Common myeloid progenitor, CD34-positive (primary cell): ENCODE results near the gene DPF3.

ENCODE experiments used
- CTCF ChIA-PET: fragments of 350-600 bp; sonication (Branson Sonifier 250); formaldehyde crosslinking; loops from one replicate; lab custom pipeline; 2021; ENCODE audit warnings: antibody characterized with exemption; lab: Charles Lee
- POLR2A ChIA-PET: fragments of 350-600 bp; sonication (Branson Sonifier 250); formaldehyde crosslinking; loops from one replicate; lab custom pipeline; 2021; ENCODE audit warnings: antibody characterized with exemption; lab: Charles Lee
- DNase-seq, 3 donors: peaks; one replicate each; pipeline versions ENCODE4 v3.0.0 to v3.0.0-alpha.2; 2013
- H3K27ac ChIP-seq, 2 experiments: 1 replicate in 1 of 2; 2 replicates in 1 of 2; pipeline ENCODE4 v1.7.0; 2013; ENCODE audit warnings: inconsistent platforms in 2 of 2, low read length in 2 of 2, mild to moderate bottlenecking in 2 of 2, low read depth in 1 of 2, moderate library complexity in 1 of 2; ENCODE audit not compliant: severe bottlenecking in 2 of 2, insufficient read depth in 1 of 2, poor library complexity in 1 of 2
- H3K27me3 ChIP-seq, 5 experiments: replicated peaks in 2 of 5; 1 replicate in 3 of 5; 2 replicates in 2 of 5; pipeline versions ENCODE4 v1.6.1 to v1.7.0; 2013; ENCODE audit warnings: low read length in 4 of 5, mild to moderate bottlenecking in 2 of 5, moderate library complexity in 2 of 5, inconsistent platforms in 1 of 5; ENCODE audit not compliant: insufficient read depth in 5 of 5, control insufficient read depth in 4 of 5
- H3K36me3 ChIP-seq, 4 experiments: 1 replicate in 2 of 4; 2 replicates in 2 of 4; pipeline versions ENCODE4 v1.6.1 to v1.7.0; 2013; ENCODE audit warnings: low read length in 3 of 4, control low read depth in 1 of 4, mild to moderate bottlenecking in 1 of 4; ENCODE audit not compliant: control insufficient read depth in 4 of 4, insufficient read depth in 4 of 4
- H3K4me1 ChIP-seq, 4 experiments: 1 replicate in 3 of 4; 2 replicates in 1 of 4; pipeline versions ENCODE4 v1.6.1 to v1.7.1; 2013; ENCODE audit warnings: low read length in 3 of 4, mild to moderate bottlenecking in 3 of 4, control low read depth in 1 of 4, inconsistent platforms in 1 of 4, moderate library complexity in 1 of 4; ENCODE audit not compliant: control insufficient read depth in 4 of 4, insufficient read depth in 4 of 4; ENCODE audit errors: control extremely low read depth in 1 of 4
- H3K4me3 ChIP-seq, 7 experiments: 1 replicate in 4 of 7; 2 replicates in 3 of 7; pipeline versions ENCODE4 v1.5.1 to v1.7.0; 2013; ENCODE audit warnings: mild to moderate bottlenecking in 7 of 7, low read length in 6 of 7, moderate library complexity in 6 of 7, inconsistent platforms in 2 of 7, low read depth in 2 of 7, control low read depth in 1 of 7; ENCODE audit not compliant: insufficient read depth in 4 of 7, control insufficient read depth in 1 of 7; ENCODE audit errors: extremely low read depth in 1 of 7
- H3K9me3 ChIP-seq, 5 experiments: 1 replicate in 4 of 5; 2 replicates in 1 of 5; pipeline versions ENCODE4 v1.6.1 to v1.7.1; 2013; ENCODE audit warnings: low read length in 4 of 5, mild to moderate bottlenecking in 2 of 5, inconsistent platforms in 1 of 5, low read depth in 1 of 5, moderate library complexity in 1 of 5; ENCODE audit not compliant: control insufficient read depth in 4 of 5, insufficient read depth in 2 of 5; ENCODE audit errors: control extremely low read depth in 1 of 5
- whole genome bisulfite sequencing: methylation state at CpG from one replicate; pipeline ENCODE4 v1.1.5; 2013; ENCODE audit not compliant: insufficient coverage; 5-methylcytosine and 5-hydroxymethylcytosine counted together

The DPF3 gene

DNA sequence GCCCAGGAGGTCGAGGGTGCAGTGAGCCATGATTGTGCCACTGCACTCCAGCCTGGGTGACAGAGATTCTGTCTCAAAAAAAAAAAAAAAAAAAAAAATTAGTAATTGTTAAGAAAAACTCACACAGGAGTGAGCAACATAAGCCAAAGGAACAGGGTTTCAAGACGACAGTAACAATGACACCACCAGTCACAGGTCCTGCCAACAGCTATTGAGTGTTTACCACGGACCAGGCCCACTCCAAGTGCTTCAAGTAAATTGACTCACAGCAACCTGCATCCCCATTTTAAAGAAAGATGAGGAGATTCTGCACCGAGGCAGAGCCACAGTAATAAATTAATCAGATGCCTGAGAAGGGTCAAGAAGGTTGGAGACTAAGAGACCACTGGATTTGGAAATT lies 194.5 kb downstream of the DPF3 start:
- H3K27ac ChIP-seq = no peak overlapping the region
- POLR2A ChIA-PET = no interaction called here
- no peaks in the 10 kb centered on the region for H3K9me3 ChIP-seq
- H3K27me3 ChIP-seq = peaks cover 0 to 2% (median 0%) of the 10 kb centered on the region in 5 experiments
- WGBS = 33% methylated on average over 3 of the region's 4 CpGs
- H3K36me3 ChIP-seq = no peaks in the 10 kb centered on the region
- DNase-seq = no peak
- CTCF ChIA-PET = interaction anchor here (1.0 to 1.2 kb wide), 2 partner anchors 21 to 186 kb away, joined by 3 read pairs; no protein-coding TSS in a partner anchor
- no peak overlapping the region for H3K4me3 ChIP-seq
- H3K4me1 ChIP-seq = peaks cover 0 to 25% (median 5%) of the 10 kb centered on the region in 4 experiments

GRCh38 chr14:72692696-72693095 lies 201.2 kb downstream of the DPF3 start:
- Histone ChIP-seq H3K27ac (no peak overlapping the region), H3K27me3 (peaks cover 0 to 15% (median 2%) of the 10 kb centered on the region in 5 experiments), H3K36me3 (no peaks in the 10 kb centered on the region), H3K4me3 (no peak overlapping the region), H3K9me3 (peaks cover 0 to 5% (median 0%) of the 10 kb centered on the region in 5 experiments), H3K4me1 (peaks cover 0 to 3% (median 0%) of the 10 kb centered on the region in 4 experiments)
- ChIA-PET CTCF (interaction anchor here (1.2 to 1.3 kb wide), 2 partner anchors 12 to 245 kb away, joined by 3 to 5 read pairs; no protein-coding TSS in a partner anchor), POLR2A (no interaction called here)
- WGBS = no CpG with 5 or more reads among the region's 3 CpGs
- DNase-seq = peak in 2 of 3 donors; percentile 56 to 67

- Histone ChIP-seq H3K4me3 (no peak overlapping the region), H3K27ac (no peak overlapping the region), H3K27me3 (peaks cover 0 to 28% (median 7%) of the 10 kb centered on the region in 5 experiments), H3K9me3 (peaks cover 0 to 5% (median 0%) of the 10 kb centered on the region in 5 experiments), H3K36me3 (no peaks in the 10 kb centered on the region), H3K4me1 (peaks cover 0 to 3% (median 0%) of the 10 kb centered on the region in 4 experiments)
- 97% methylated on average over 7 of the region's 14 CpGs for WGBS
- CTCF ChIA-PET = no interaction called here
- no peak for DNase-seq
- POLR2A ChIA-PET = no interaction called here
These were observed 203.6 kb downstream of the DPF3 start for GRCh38 chr14:72690324-72690723.

DNA sequence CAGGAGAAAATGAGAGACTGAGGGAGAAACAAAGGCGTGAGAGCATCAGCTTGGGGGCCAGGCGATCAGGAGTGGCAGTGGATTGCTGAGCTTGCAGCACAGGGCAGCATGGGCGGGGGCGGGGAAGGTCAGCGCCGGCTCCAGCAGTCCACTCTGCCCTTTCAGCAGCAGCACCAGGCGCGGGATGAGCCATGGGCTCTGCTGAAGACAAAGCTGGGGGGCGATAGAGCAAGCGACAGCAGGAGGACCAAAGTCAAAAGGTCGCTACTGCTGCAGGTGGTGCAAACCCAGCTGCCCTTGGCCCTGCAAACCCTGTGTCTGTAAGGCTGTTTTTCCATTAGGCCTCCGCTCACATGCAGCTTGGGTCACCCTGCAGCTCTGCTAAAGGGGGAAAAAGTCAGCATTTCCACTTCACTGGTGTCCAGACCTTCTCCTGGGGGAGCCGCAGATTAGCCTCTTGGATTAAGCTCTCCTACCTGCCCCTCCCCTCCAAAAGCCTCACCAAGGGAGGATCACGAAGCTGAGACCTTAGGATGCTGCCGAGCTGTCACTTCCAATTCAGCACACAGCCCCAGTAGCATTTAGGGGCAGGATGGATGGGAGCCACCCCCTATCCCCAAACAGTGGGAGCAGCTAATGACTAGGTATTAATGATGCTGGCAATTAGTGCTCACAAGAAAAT lies 204.8 kb downstream of the DPF3 start:
- no peaks in the 10 kb centered on the region for H3K36me3 ChIP-seq
- no peak for DNase-seq
- peaks cover 0 to 3% (median 0%) of the 10 kb centered on the region in 4 experiments for H3K4me1 ChIP-seq
- H3K4me3 ChIP-seq = no peak overlapping the region
- peaks cover 0 to 5% (median 0%) of the 10 kb centered on the region in 5 experiments for H3K9me3 ChIP-seq
- WGBS = 96% methylated on average over 14 of the region's 15 CpGs
- ChIA-PET CTCF (interaction anchor here (1.2 to 1.5 kb wide), 2 partner anchors 11 to 26 kb away, joined by 3 to 4 read pairs; no protein-coding TSS in a partner anchor), POLR2A (no interaction called here)
- H3K27me3 ChIP-seq = peaks cover 0 to 28% (median 9%) of the 10 kb centered on the region in 5 experiments
- H3K27ac ChIP-seq = no peak overlapping the region

- ChIA-PET CTCF (no interaction called here), POLR2A (no interaction called here)
- no peak for DNase-seq
- Histone ChIP-seq H3K27ac (no peak overlapping the region), H3K27me3 (peaks cover 0 to 33% (median 9%) of the 10 kb centered on the region in 5 experiments), H3K4me1 (no peaks in the 10 kb centered on the region), H3K9me3 (peaks cover 0 to 3% (median 0%) of the 10 kb centered on the region in 5 experiments), H3K4me3 (no peak overlapping the region), H3K36me3 (no peaks in the 10 kb centered on the region)
- WGBS = 67% methylated on average over 1 of the region's 2 CpGs
These were observed 207.1 kb downstream of the DPF3 start for GRCh38 chr14:72686832-72687231.

DNA sequence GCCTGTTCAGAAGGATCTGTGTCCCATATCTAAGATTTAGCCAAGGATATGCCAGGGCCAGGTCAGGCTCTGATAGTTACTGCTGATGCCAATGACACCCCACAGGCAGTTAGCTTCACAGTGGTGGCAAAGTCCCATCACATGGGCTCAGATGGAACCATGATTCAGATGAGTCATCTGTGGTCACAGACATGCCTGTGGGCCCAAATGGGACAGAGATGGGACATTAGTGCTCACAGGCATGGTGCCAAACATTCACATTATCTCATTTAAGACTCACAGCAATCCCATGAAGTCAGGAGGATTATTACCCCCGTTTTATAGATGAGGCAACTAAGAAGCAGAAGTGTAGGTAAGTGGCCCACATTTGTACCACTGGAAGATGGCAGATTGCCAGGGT lies 207.8 kb downstream of the DPF3 start:
- CTCF ChIA-PET = no interaction called here
- no peak overlapping the region for H3K4me3 ChIP-seq
- peaks cover 0 to 33% (median 9%) of the 10 kb centered on the region in 5 experiments for H3K27me3 ChIP-seq
- POLR2A ChIA-PET = no interaction called here
- H3K27ac ChIP-seq = no peak overlapping the region
- H3K9me3 ChIP-seq = no peaks in the 10 kb centered on the region
- no peaks in the 10 kb centered on the region for H3K4me1 ChIP-seq
- no CpG with 5 or more reads among the region's 1 CpG for WGBS
- no peaks in the 10 kb centered on the region for H3K36me3 ChIP-seq
- peak in 1 of 3 donors; percentile 15 for DNase-seq

- Histone ChIP-seq H3K4me3 (no peak overlapping the region), H3K36me3 (no peaks in the 10 kb centered on the region), H3K27ac (no peak overlapping the region), H3K9me3 (no peaks in the 10 kb centered on the region), H3K27me3 (peaks cover 0 to 27% (median 7%) of the 10 kb centered on the region in 5 experiments), H3K4me1 (no peaks in the 10 kb centered on the region)
- no peak for DNase-seq
- CTCF ChIA-PET = no interaction called here
- POLR2A ChIA-PET = no interaction called here
- 93% methylated on average over 3 of the region's 3 CpGs for WGBS
These were observed 208.4 kb downstream of the DPF3 start for GRCh38 chr14:72685456-72685855.
